Activated CD4-positive, alpha-beta memory T cell treated with anti-CD3 and anti-CD28 coated beads, Interleukin-2, amount 10 ng/mL, durations not matched to agents 7 days and 5 days (primary cell): Measurements from ENCODE around the gene MAN2B2. TPM values are rescaled to one million over a fixed set of nuclear protein-coding genes. Genes with fewer than 3 reads are reported as not detected.

Source experiments
- CTCF ChIA-PET: fragments of 350-600 bp; sonication (Branson Sonifier 250); formaldehyde crosslinking; loops from one replicate; lab custom pipeline; 2021; ENCODE audit warnings: antibody characterized with exemption, inconsistent platforms; lab: Charles Lee
- POLR2A ChIA-PET: fragments of 350-600 bp; sonication (Branson Sonifier 250); formaldehyde crosslinking; loops from one replicate; lab custom pipeline; 2021; ENCODE audit warnings: antibody characterized with exemption; lab: Charles Lee
- DNase-seq: peaks from one replicate; pipeline ENCODE4 v3.0.0-alpha.2; 2020
- H3K27ac Mint-ChIP-seq: one replicate; pipeline ENCODE4 v1.8.0; 2021; ENCODE audit warnings: mild to moderate bottlenecking, mixed read lengths
- H3K27me3 Mint-ChIP-seq: one replicate; pipeline ENCODE4 v1.8.0; 2021; ENCODE audit warnings: mixed read lengths
- H3K36me3 Mint-ChIP-seq: one replicate; pipeline ENCODE4 v1.8.0; 2021; ENCODE audit warnings: low read depth, mixed read lengths
- H3K4me1 Mint-ChIP-seq: one replicate; pipeline ENCODE4 v1.8.0; 2021; ENCODE audit warnings: mixed read lengths
- H3K4me3 Mint-ChIP-seq: one replicate; pipeline ENCODE4 v1.8.0; 2021; ENCODE audit warnings: mild to moderate bottlenecking, mixed read lengths
- H3K9me3 Mint-ChIP-seq: one replicate; pipeline ENCODE4 v1.8.0; 2021; ENCODE audit warnings: mixed read lengths
- total RNA-seq, 2 experiments: library from RNA; stranded (reverse); gene quantifications; one replicate each; pipeline ENCODE4 v1.2.3, GENCODE V29; 2021

Gene MAN2B2
- total RNA-seq, 2 experiments from 2014 or later, result 34.8 to 36.3 TPM

- CTCF ChIA-PET, result interaction anchor here (1.4 kb wide), 1 partner anchor 25 kb away, joined by 3 read pairs; the partner anchor contains the start of gene MAN2B2
Measured at GRCh38 chr4:6549890-6550620, 24.9 kb upstream of the MAN2B2 start.

GRCh38 chr4:6550821-6551220, 24.2 kb upstream of the MAN2B2 start:
- CTCF ChIA-PET, result no interaction called here
- Mint-ChIP-seq H3K9me3 (peaks cover 7% of the 10 kb centered on the region), H3K27me3 (peaks cover 18% of the 10 kb centered on the region), H3K27ac (no peak overlapping the region), H3K36me3 (no peaks in the 10 kb centered on the region), H3K4me1 (no peaks in the 10 kb centered on the region), H3K4me3 (no peak overlapping the region)
- DNase-seq, result no peak
- POLR2A ChIA-PET, result interaction anchor here (0.9 kb wide), 1 partner anchor 24 kb away, joined by 3 read pairs; no protein-coding TSS in a partner anchor

More at GRCh38 chr4:6549890-6550620, 24.9 kb upstream of the MAN2B2 start:
- Mint-ChIP-seq H3K27ac (no peak overlapping the region), H3K36me3 (no peaks in the 10 kb centered on the region), H3K4me1 (no peaks in the 10 kb centered on the region), H3K9me3 (peaks cover 7% of the 10 kb centered on the region), H3K27me3 (peaks cover 18% of the 10 kb centered on the region), H3K4me3 (no peak overlapping the region)
- POLR2A ChIA-PET, result interaction anchor here (0.9 to 1.2 kb wide), 2 partner anchors 10 to 24 kb away, joined by 3 read pairs; no protein-coding TSS in a partner anchor
- DNase-seq, result no peak

- Mint-ChIP-seq H3K4me3 (no peak overlapping the region), H3K4me1 (no peaks in the 10 kb centered on the region), H3K9me3 (peaks cover 7% of the 10 kb centered on the region), H3K27ac (no peak overlapping the region), H3K36me3 (no peaks in the 10 kb centered on the region), H3K27me3 (peaks cover 21% of the 10 kb centered on the region)
- ChIA-PET CTCF (interaction anchor here (1.2 kb wide), 1 partner anchor 220 kb away, joined by 4 read pairs; no protein-coding TSS in a partner anchor), POLR2A (no interaction called here)
- no peak for DNase-seq
Measured at GRCh38 chr4:6551660-6552059, 23.3 kb upstream of the MAN2B2 start.

- Mint-ChIP-seq H3K9me3 (peaks cover 7% of the 10 kb centered on the region), H3K27me3 (peaks cover 33% of the 10 kb centered on the region), H3K4me1 (no peaks in the 10 kb centered on the region), H3K4me3 (no peak overlapping the region), H3K36me3 (no peaks in the 10 kb centered on the region), H3K27ac (no peak overlapping the region)
- CTCF ChIA-PET, result no interaction called here
- POLR2A ChIA-PET, result no interaction called here
- DNase-seq, result no peak
Measured at GRCh38 chr4:6555519-6555918, 19.5 kb upstream of the MAN2B2 start.

GRCh38 chr4:6556263-6556662, 18.7 kb upstream of the MAN2B2 start:
- H3K9me3 Mint-ChIP-seq, result peaks cover 7% of the 10 kb centered on the region
- H3K4me1 Mint-ChIP-seq, result peaks cover 3% of the 10 kb centered on the region
- H3K4me3 Mint-ChIP-seq, result no peak overlapping the region
- DNase-seq, result no peak
- POLR2A ChIA-PET, result no interaction called here
- peaks cover 40% of the 10 kb centered on the region for H3K27me3 Mint-ChIP-seq
- CTCF ChIA-PET, result interaction anchor here (0.6 kb wide), 1 partner anchor 169 kb away, joined by 3 read pairs; no protein-coding TSS in a partner anchor
- no peak overlapping the region for H3K27ac Mint-ChIP-seq
- no peaks in the 10 kb centered on the region for H3K36me3 Mint-ChIP-seq

- Mint-ChIP-seq H3K4me3 (no peak overlapping the region), H3K36me3 (no peaks in the 10 kb centered on the region), H3K27ac (no peak overlapping the region), H3K4me1 (peaks cover 3% of the 10 kb centered on the region), H3K27me3 (peaks cover 49% of the 10 kb centered on the region), H3K9me3 (peaks cover 4% of the 10 kb centered on the region)
- DNase-seq, result no peak
- CTCF ChIA-PET, result no interaction called here
- POLR2A ChIA-PET, result no interaction called here
Measured at GRCh38 chr4:6557185-6557584, 17.8 kb upstream of the MAN2B2 start.

GRCh38 chr4:6557856-6558255, 17.1 kb upstream of the MAN2B2 start:
- no peaks in the 10 kb centered on the region for H3K36me3 Mint-ChIP-seq
- POLR2A ChIA-PET, result no interaction called here
- H3K4me1 Mint-ChIP-seq, result peaks cover 3% of the 10 kb centered on the region
- H3K27me3 Mint-ChIP-seq, result peaks cover 52% of the 10 kb centered on the region
- H3K9me3 Mint-ChIP-seq, result no peaks in the 10 kb centered on the region
- no peak for DNase-seq
- H3K4me3 Mint-ChIP-seq, result no peak overlapping the region
- CTCF ChIA-PET, result no interaction called here
- no peak overlapping the region for H3K27ac Mint-ChIP-seq

- Mint-ChIP-seq H3K4me3 (no peak overlapping the region), H3K9me3 (no peaks in the 10 kb centered on the region), H3K4me1 (peaks cover 5% of the 10 kb centered on the region), H3K27ac (no peak overlapping the region), H3K36me3 (no peaks in the 10 kb centered on the region), H3K27me3 (peaks cover 66% of the 10 kb centered on the region)
- DNase-seq, result no peak
- ChIA-PET CTCF (interaction anchor here (1.1 kb wide), 1 partner anchor 14 kb away, joined by 3 read pairs; no protein-coding TSS in a partner anchor), POLR2A (interaction anchor here (0.8 to 1.1 kb wide), 2 partner anchors 11 to 13 kb away, joined by 3 read pairs; no protein-coding TSS in a partner anchor)
Measured at GRCh38 chr4:6560416-6561172, 14.4 kb upstream of the MAN2B2 start.

- Mint-ChIP-seq H3K27me3 (peaks cover 71% of the 10 kb centered on the region), H3K36me3 (no peaks in the 10 kb centered on the region), H3K9me3 (no peaks in the 10 kb centered on the region), H3K4me1 (peaks cover 5% of the 10 kb centered on the region), H3K27ac (no peak overlapping the region), H3K4me3 (no peak overlapping the region)
- CTCF ChIA-PET, result no interaction called here
- DNase-seq, result no peak
- POLR2A ChIA-PET, result interaction anchor here (0.8 kb wide), 1 partner anchor 12 kb away, joined by 3 read pairs; no protein-coding TSS in a partner anchor
Measured at GRCh38 chr4:6561173-6561516, 13.8 kb upstream of the MAN2B2 start.

- H3K9me3 Mint-ChIP-seq, result no peaks in the 10 kb centered on the region
- POLR2A ChIA-PET, result interaction anchor here (0.8 kb wide), 1 partner anchor 11 kb away, joined by 3 read pairs; no protein-coding TSS in a partner anchor
- H3K4me1 Mint-ChIP-seq, result peaks cover 5% of the 10 kb centered on the region
- no peak for DNase-seq
- H3K27ac Mint-ChIP-seq, result no peak overlapping the region
- H3K36me3 Mint-ChIP-seq, result no peaks in the 10 kb centered on the region
- no peak overlapping the region for H3K4me3 Mint-ChIP-seq
- peaks cover 71% of the 10 kb centered on the region for H3K27me3 Mint-ChIP-seq
- CTCF ChIA-PET, result interaction anchor here (1.0 kb wide), 1 partner anchor 15 kb away, joined by 3 read pairs; no protein-coding TSS in a partner anchor
Measured at GRCh38 chr4:6561706-6562371, 13.2 kb upstream of the MAN2B2 start.

- Mint-ChIP-seq H3K4me1 (peaks cover 5% of the 10 kb centered on the region), H3K4me3 (no peak overlapping the region), H3K36me3 (no peaks in the 10 kb centered on the region), H3K9me3 (no peaks in the 10 kb centered on the region), H3K27me3 (peaks cover 68% of the 10 kb centered on the region), H3K27ac (no peak overlapping the region)
- ChIA-PET POLR2A (no interaction called here), CTCF (interaction anchor here (1.0 kb wide), 1 partner anchor 17 kb away, joined by 3 read pairs; no protein-coding TSS in a partner anchor)
- no peak for DNase-seq
Measured at GRCh38 chr4:6562931-6563901, 11.8 kb upstream of the MAN2B2 start.
